C4-2B (cell line): ENCODE data around the gene TBC1D32.
A peak's percentile ranks its signal among the peaks of the same experiment; 100 is the strongest.

ENCODE experiments used
- H3K27ac ChIP-seq: fragments of 450-650 bp; 2 replicates; pipeline ENCODE4 v1.5.1; 2017
- CTCF ChIP-seq: fragments of 450-650 bp; conservative IDR thresholded peaks from 2 replicates; pipeline ENCODE4 v1.5.1; 2017; ENCODE audit warnings: mild to moderate bottlenecking
- ZFX ChIP-seq: fragments of 450-650 bp; IDR thresholded peaks from 2 replicates; pipeline ENCODE4 v1.6.1; 2017

Gene TBC1D32

GRCh38 chr6:121338956-121339355, 4.7 kb upstream of the TBC1D32 start:
- TF ChIP-seq ZFX (no peak), CTCF (no peak)
- no peak overlapping the region for H3K27ac ChIP-seq

- TF ChIP-seq ZFX (no peak), CTCF (no peak)
- no peak overlapping the region for H3K27ac ChIP-seq
These were observed 4.1 kb upstream of the TBC1D32 start for GRCh38 chr6:121338366-121338765.

DNA sequence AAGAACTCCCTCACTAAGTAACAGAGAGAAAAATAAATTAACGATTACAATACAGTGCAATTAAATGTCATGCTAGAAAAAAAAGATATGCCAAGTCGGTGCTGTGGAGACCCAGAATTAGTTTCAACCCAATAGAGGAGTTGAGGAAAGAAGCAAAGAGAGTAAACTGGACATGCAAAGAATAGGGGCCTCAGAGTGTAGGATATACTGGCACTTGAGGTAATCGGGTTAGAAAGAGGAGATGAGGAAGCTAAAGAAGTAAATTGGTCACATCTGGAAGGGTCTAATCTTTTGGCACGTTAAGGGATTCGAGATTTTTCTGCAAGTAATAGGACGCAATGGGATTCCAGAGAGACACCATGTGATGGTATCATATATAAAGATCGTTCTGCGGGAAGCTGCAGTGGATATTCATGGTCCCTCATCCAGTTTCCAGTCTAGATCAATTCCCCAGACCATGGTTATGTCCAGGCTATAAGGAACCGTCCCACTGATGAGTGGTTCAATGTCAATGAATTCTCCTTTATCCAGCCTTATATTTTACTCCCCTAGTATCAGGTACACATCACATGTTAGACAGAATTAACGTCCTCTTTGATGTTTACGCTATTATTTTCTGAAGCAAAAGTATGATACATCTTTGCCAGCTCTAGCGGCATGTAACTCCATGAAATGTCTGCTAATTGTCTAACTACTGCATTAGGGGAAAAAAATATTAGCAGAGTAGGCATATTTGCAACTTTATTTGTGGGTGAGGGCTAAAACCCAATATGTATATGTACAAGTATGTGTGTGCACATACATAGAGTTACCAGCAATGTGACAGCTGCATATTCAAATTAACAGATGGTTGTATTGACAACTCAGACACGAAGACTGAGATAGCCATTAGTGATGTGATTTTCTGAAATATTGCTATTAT, 1.1 kb upstream of the TBC1D32 start:
- TF ChIP-seq CTCF (no peak), ZFX (no peak)
- H3K27ac ChIP-seq = peak overlapping the region; percentile 83

DNA sequence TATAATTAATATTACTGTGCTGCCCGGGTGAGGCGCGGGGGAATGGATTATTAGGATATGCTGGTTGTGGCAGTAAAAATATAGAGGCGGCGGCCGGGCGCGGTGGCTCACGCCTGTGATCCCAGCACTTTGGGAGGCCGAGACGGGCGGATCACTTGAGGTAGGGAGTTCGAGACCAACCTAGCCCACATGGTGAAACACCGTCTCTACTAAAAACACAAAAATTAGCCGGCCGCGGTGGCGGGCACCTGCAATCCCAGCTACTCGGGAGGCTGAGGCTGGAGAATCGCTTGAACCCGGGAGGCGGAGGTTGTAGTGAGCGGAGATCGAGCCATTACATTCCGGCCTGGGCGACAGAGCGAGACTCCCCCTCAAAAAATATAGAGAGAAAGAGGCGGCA, 586 bp downstream of the TBC1D32 start:
- H3K27ac ChIP-seq = peak overlapping the region; percentile 83; the same call in 1 of the 2 replicates

- TF ChIP-seq ZFX = no peak
- no peak for TF ChIP-seq CTCF
- no peak overlapping the region for H3K27ac ChIP-seq
These were observed 1.1 kb downstream of the TBC1D32 start for GRCh38 chr6:121333196-121333595.

DNA sequence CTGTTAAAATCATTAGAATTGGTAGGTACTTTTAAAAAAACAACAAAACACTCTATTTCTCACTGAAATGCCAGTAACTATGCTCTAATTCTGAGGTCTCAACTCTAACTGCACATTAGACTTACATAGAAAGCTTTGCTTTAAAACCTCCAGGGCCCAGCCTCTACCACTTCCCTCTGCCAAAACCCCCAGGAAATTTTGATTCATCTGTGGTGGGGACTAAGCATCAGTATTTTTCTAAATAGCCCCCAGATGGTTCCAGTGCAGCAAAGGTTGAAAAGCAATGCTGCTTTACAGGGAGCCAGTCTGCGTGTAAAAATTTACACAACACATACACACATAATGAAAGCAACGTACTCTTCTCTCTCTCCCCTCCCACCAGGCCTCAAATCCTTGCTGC, 3.8 kb downstream of the TBC1D32 start:
- no peak for TF ChIP-seq ZFX
- no peak for TF ChIP-seq CTCF

GRCh38 chr6:121321282-121321681, 13.0 kb downstream of the TBC1D32 start:
- TF ChIP-seq CTCF = no peak
- no peak for TF ChIP-seq ZFX
- H3K27ac ChIP-seq = no peak overlapping the region

More for the DNA sequence above, 3.8 kb downstream of the TBC1D32 start:
- H3K27ac ChIP-seq = no peak overlapping the region

- no peak overlapping the region for H3K27ac ChIP-seq
- TF ChIP-seq ZFX = no peak
- TF ChIP-seq CTCF = no peak
These were observed 14.7 kb downstream of the TBC1D32 start for GRCh38 chr6:121319603-121320002.
